Calu3 (cell line): ENCODE measurements around the gene SLC7A4. TPM values are rescaled to one million over a fixed set of nuclear protein-coding genes. Genes with fewer than 3 reads are reported as not detected.

Experiments
- BruUV-seq: library from RNA; stranded (reverse); fragments of 400-500 nt; replicated peaks from 2 replicates; lab custom pipeline; 2021; lab: Mats Ljungman, UMichigan
- CTCF ChIA-PET: fragments of 300-600 bp; sonication (Branson Sonifier 250); formaldehyde crosslinking; loops from one replicate; lab custom pipeline; 2022; ENCODE audit warnings: antibody characterized with exemption; lab: Charles Lee
- DNase-seq: peaks from one replicate; pipeline ENCODE4 v3.0.0; 2022
- H3K27ac Mint-ChIP-seq: one replicate; pipeline ENCODE4 v1.8.0; 2022; ENCODE audit warnings: mixed read lengths; ENCODE audit not compliant: unreplicated experiment
- H3K27me3 Mint-ChIP-seq: one replicate; pipeline ENCODE4 v1.8.0; 2022; ENCODE audit warnings: mixed read lengths; ENCODE audit not compliant: unreplicated experiment
- H3K36me3 Mint-ChIP-seq: one replicate; pipeline ENCODE4 v1.8.0; 2022; ENCODE audit warnings: mild to moderate bottlenecking, moderate library complexity, mixed read lengths; ENCODE audit not compliant: insufficient read depth, unreplicated experiment
- H3K4me1 Mint-ChIP-seq: one replicate; pipeline ENCODE4 v1.8.0; 2022; ENCODE audit warnings: mild to moderate bottlenecking, low read depth, mixed read lengths; ENCODE audit not compliant: unreplicated experiment
- H3K4me3 Mint-ChIP-seq: one replicate; pipeline ENCODE4 v1.8.0; 2022; ENCODE audit warnings: mild to moderate bottlenecking, low read depth, moderate library complexity, mixed read lengths; ENCODE audit not compliant: unreplicated experiment
- H3K9me3 Mint-ChIP-seq: one replicate; pipeline ENCODE4 v1.8.0; 2022; ENCODE audit warnings: low read depth, mixed read lengths; ENCODE audit not compliant: unreplicated experiment
- CTCF ChIP-seq: fragments of 200-600 bp; IDR thresholded peaks from one replicate; pipeline ENCODE4 v1.8.0; 2022; ENCODE audit warnings: antibody characterized with exemption; ENCODE audit not compliant: unreplicated experiment
- intact Hi-C: fragments of 100-400 bp; cut with micrococcal nuclease; formaldehyde crosslinking; loops from one replicate; pipeline ENCODE4 v1.10.0; 2022; ENCODE audit not compliant: unreplicated experiment
- total RNA-seq: library from RNA; stranded (reverse); gene quantifications from 2 replicates; pipeline ENCODE4 v1.2.3, GENCODE V29; 2022

The SLC7A4 gene
- total RNA-seq, 1 experiment from 2014 or later = 0.14 TPM

DNA sequence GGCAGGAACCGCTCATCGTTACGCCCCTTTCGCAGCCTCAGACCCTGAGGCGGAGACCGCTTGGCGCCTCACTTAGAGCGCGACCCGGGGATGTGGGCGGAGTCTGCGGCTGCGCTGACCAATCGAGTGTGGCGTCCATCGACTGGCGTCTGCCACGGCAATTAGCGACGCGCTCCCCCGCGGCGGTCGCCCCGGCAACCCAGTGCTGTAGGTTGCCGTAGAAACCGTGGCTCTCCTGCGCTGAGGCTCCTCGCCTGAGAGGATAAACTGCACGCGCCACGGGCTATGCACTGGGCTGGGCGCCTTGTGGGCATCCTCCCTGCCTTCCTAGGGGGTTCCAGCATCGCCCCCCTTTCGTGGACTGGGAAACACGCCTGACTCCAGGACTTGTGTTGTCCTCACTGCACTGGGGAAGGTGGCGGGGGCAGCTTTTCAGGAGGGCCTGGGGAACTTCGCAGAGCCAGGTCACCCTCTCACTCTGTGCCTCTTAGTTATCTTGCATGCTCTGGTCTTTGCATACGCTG is 18.1 kb downstream of the SLC7A4 start:
- CTCF ChIA-PET = no interaction called here
- no peak for TF ChIP-seq CTCF
- Mint-ChIP-seq H3K9me3 (no peaks in the 10 kb centered on the region), H3K27ac (peak overlapping the region; percentile 38), H3K4me3 (peak overlapping the region; percentile 65), H3K4me1 (peaks cover 18% of the 10 kb centered on the region), H3K36me3 (no peaks in the 10 kb centered on the region), H3K27me3 (peaks cover 29% of the 10 kb centered on the region)
- DNase-seq = peak; percentile 65
- intact Hi-C loops = no loop called here
- no TSS peak for BruUV-seq

DNA sequence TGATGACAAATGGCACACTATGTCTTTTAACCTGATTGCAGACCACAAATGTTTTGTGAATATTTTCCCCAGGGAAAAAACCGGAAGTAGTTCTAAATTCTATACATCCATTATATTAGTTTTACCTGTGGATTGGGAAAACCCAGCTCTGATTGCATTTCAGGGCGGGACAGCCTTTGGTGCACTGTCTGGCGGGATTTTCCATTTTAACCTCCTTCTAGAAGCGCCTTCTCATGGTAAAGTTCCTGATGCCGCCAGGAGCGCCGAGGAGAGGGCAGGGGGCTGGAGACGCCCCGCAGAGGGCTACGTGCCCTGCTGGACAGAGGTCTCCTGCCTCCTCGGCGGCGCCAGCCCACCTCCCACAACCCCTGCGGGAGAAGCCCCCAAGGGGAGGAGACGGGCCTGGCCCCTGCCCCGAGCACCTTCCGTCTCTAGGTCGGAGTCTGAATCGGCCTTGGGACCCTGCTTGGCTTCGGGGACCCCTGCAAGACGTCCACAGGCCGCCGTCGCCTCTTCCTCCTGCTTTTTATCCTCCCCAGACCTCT is 18.6 kb downstream of the SLC7A4 start:
- no peak for DNase-seq
- peaks cover 23% of the 10 kb centered on the region for H3K27me3 Mint-ChIP-seq
- TF ChIP-seq CTCF = no peak
- CTCF ChIA-PET = no interaction called here
- peak overlapping the region; percentile 38 for H3K27ac Mint-ChIP-seq
- H3K4me3 Mint-ChIP-seq = peak overlapping the region; percentile 65
- no peaks in the 10 kb centered on the region for H3K9me3 Mint-ChIP-seq
- intact Hi-C loops = no loop called here
- H3K4me1 Mint-ChIP-seq = peaks cover 18% of the 10 kb centered on the region
- no TSS peak for BruUV-seq
- no peaks in the 10 kb centered on the region for H3K36me3 Mint-ChIP-seq

DNA sequence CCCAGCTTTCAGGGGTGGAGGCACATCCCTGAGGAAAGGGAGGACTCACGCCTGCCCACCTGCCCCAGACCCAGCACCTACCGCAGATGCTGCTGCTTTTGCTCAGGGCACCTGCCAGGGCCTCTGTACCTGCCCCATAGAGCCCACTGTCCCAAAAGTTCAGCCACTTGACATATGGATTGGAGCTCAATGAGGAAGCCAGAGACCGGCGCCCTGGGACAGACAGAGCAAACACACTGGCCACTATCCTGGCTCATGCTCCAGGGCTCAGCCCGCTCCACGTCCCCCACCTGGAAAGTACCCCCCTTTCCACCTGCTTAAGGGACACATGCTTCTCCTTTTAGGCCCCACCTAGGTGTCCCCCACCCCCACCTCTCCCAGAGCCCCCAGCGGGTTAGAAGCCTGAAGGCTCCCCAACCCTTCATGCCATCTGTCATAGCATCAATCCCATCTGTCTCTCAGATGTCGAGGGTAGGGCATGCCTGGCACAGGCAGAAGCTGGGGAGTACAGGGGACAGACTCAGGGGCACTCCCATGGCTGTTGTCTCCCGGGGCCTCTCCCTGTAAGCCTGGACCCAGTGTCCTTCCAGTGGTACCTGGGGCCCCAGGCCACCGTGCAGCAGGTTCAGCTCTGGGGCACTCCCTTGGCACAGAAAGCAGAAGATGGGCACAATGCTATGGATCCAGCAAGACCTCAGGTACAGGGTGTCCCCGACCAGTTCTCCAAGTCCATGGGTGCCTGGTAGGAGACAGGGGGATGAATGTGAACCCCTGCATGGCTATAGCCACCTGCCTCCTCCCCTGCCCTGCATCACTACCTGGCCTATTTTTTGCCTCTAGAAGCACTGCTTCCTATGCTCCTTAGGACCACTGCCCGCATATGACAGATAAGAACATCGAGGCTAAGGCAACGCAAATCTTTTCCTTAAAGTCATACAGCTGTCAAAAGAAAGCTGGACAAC is 19.6 kb downstream of the SLC7A4 start:
- H3K4me1 Mint-ChIP-seq = peaks cover 18% of the 10 kb centered on the region
- no peak for DNase-seq
- no peaks in the 10 kb centered on the region for H3K9me3 Mint-ChIP-seq
- peaks cover 13% of the 10 kb centered on the region for H3K27me3 Mint-ChIP-seq
- CTCF ChIA-PET = interaction anchor here (0.6 kb wide), 1 partner anchor 206 kb away, joined by 3 read pairs; no protein-coding TSS in a partner anchor
- no peak for TF ChIP-seq CTCF
- no peak overlapping the region for H3K27ac Mint-ChIP-seq
- BruUV-seq = no TSS peak
- no peak overlapping the region for H3K4me3 Mint-ChIP-seq
- intact Hi-C loops = no loop called here
- H3K36me3 Mint-ChIP-seq = no peaks in the 10 kb centered on the region

DNA sequence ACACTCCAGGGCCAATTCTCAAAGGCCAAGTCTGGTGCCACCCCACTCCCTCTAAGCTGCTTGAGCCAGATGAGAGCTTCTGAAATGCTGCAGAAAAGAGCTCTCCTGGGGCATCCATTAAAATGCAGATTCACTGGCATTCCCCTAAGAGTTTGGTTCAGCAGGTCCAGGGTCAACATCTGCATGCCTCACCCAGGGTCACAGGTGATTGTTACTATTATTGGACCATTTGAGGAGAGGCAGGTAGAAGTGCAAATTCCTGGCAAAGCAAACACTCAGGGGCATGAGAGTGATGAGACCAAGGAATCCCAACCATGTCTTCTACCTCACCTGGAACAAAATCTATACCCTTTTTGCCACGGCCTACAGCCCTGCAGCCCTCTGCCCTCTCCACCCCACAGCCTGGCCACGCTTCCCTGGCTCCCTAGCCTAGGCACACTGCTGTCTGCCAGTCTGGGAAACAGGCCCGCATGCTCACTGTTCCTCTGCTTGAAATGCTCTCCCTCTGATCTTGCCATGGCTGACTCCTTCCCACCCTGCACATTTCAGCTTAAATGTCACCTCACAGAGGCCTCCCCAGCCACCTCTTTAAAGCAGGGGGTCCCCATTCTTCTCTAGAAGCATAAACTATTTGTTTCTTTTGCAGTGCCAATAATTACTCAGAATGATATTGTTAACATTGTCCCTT is 21.8 kb downstream of the SLC7A4 start:
- CTCF ChIA-PET = no interaction called here
- H3K4me1 Mint-ChIP-seq = peaks cover 18% of the 10 kb centered on the region
- intact Hi-C loops = no loop called here
- DNase-seq = no peak
- no peaks in the 10 kb centered on the region for H3K9me3 Mint-ChIP-seq
- TF ChIP-seq CTCF = no peak
- H3K4me3 Mint-ChIP-seq = no peak overlapping the region
- H3K27ac Mint-ChIP-seq = no peak overlapping the region
- H3K27me3 Mint-ChIP-seq = no peaks in the 10 kb centered on the region
- H3K36me3 Mint-ChIP-seq = no peaks in the 10 kb centered on the region
- BruUV-seq = no TSS peak
